Cardiac muscle cell (in vitro differentiated cells and primary cell): ENCODE results near the gene RFX2. TPM values are rescaled to one million over a fixed set of nuclear protein-coding genes. Genes with fewer than 3 reads are reported as not detected.
A peak's percentile ranks its signal among the peaks of the same experiment; 100 is the strongest.

Source experiments
- DNase-seq, 2 donors: peaks; one replicate each; pipeline versions ENCODE4 v3.0.0 to v3.0.0-alpha.2; 2010 to 2017; ENCODE audit warnings: low read depth in 1 of 2, low spot score in 1 of 2
- H3K27ac ChIP-seq: fragments of 200-600 bp; sonication (generic); 2 replicates; pipeline ENCODE4 v1.5.1; 2016
- H3K27me3 ChIP-seq: fragments of 200-600 bp; sonication (generic); 2 replicates; pipeline ENCODE4 v1.6.0; 2016; ENCODE audit warnings: control low read depth
- H3K36me3 ChIP-seq: fragments of 200-600 bp; sonication (generic); 2 replicates; pipeline ENCODE4 v1.5.1; 2016; ENCODE audit warnings: control low read depth
- H3K4me1 ChIP-seq: fragments of 200-600 bp; sonication (generic); 2 replicates; pipeline ENCODE4 v1.8.1; 2017; ENCODE audit warnings: low read depth, mild to moderate bottlenecking, mixed run types
- H3K4me3 ChIP-seq: fragments of 200-600 bp; sonication (generic); 2 replicates; pipeline ENCODE4 v1.5.1; 2016; ENCODE audit warnings: mild to moderate bottlenecking
- H3K9me3 ChIP-seq: fragments of 200-600 bp; sonication (generic); 2 replicates; pipeline ENCODE4 v1.5.1; 2017; ENCODE audit warnings: low read depth, mild to moderate bottlenecking, control low read depth
- CTCF ChIP-seq: IDR thresholded peaks from 2 replicates; pipeline ENCODE4 v1.5.1; 2012; ENCODE audit warnings: low read depth, mild to moderate bottlenecking, low read length
- polyA plus RNA-seq: library from polyadenylated mRNA; unstranded; fragments of >200 nt; fragmentation: Nextera tagmentation; extraction: Ambion mirVana; gene quantifications from 2 replicates; pipeline ENCODE4 v1.2.1, GENCODE V29; 2016
- total RNA-seq: library from RNA; depleted of rRNA; stranded (reverse); fragments of >200 nt; gene quantifications from 2 replicates; pipeline ENCODE4 v1.2.3, GENCODE V29; 2016

The RFX2 gene
- total and polyA plus RNA-seq, 2 experiments from 2014 or later = 3.0 to 3.9 TPM

- Histone ChIP-seq H3K9me3 (no peaks in the 10 kb centered on the region), H3K36me3 (no peaks in the 10 kb centered on the region), H3K27me3 (no peaks in the 10 kb centered on the region), H3K4me1 (peaks cover 6% of the 10 kb centered on the region), H3K27ac (peak overlapping the region; percentile 90), H3K4me3 (peak overlapping the region; percentile 67)
- TF ChIP-seq CTCF = no peak
- DNase-seq = no peak
Measured at GRCh38 chr19:5976768-5977167, 133.5 kb downstream of the RFX2 start.

GRCh38 chr19:5975388-5975728 lies 134.9 kb downstream of the RFX2 start:
- no peaks in the 10 kb centered on the region for H3K9me3 ChIP-seq
- TF ChIP-seq CTCF = no peak
- H3K4me1 ChIP-seq = peaks cover 6% of the 10 kb centered on the region
- no peak for DNase-seq
- no peak overlapping the region for H3K4me3 ChIP-seq
- H3K27ac ChIP-seq = no peak overlapping the region
- no peaks in the 10 kb centered on the region for H3K36me3 ChIP-seq
- H3K27me3 ChIP-seq = no peaks in the 10 kb centered on the region

GRCh38 chr19:5974721-5975387 lies 135.4 kb downstream of the RFX2 start:
- DNase-seq = no peak
- H3K4me3 ChIP-seq = no peak overlapping the region
- H3K9me3 ChIP-seq = no peaks in the 10 kb centered on the region
- H3K36me3 ChIP-seq = no peaks in the 10 kb centered on the region
- peaks cover 3% of the 10 kb centered on the region for H3K4me1 ChIP-seq
- H3K27ac ChIP-seq = peak overlapping the region; percentile 16
- no peaks in the 10 kb centered on the region for H3K27me3 ChIP-seq
- TF ChIP-seq CTCF = no peak

GRCh38 chr19:5973867-5974635 lies 136.2 kb downstream of the RFX2 start:
- Histone ChIP-seq H3K27me3 (no peaks in the 10 kb centered on the region), H3K9me3 (no peaks in the 10 kb centered on the region), H3K27ac (no peak overlapping the region), H3K4me1 (no peaks in the 10 kb centered on the region), H3K36me3 (no peaks in the 10 kb centered on the region), H3K4me3 (no peak overlapping the region)
- no peak for TF ChIP-seq CTCF
- DNase-seq = no peak

- Histone ChIP-seq H3K27ac (no peak overlapping the region), H3K9me3 (no peaks in the 10 kb centered on the region), H3K36me3 (no peaks in the 10 kb centered on the region), H3K27me3 (no peaks in the 10 kb centered on the region), H3K4me3 (no peak overlapping the region), H3K4me1 (peaks cover 1% of the 10 kb centered on the region)
- no peak for TF ChIP-seq CTCF
- no peak for DNase-seq
Measured at GRCh38 chr19:5973376-5973775, 136.9 kb downstream of the RFX2 start.
